SIG-M5 treated with dmso at 0.1 percent for 504 hours (cell line): Measurements from ENCODE around the gene TCEANC2.
"Not testable (repeated sequence)": the region's sequence is repeated elsewhere in the genome, so short reads cannot be mapped to it uniquely, and the experiment has no call there.

ENCODE experiments used
- DNase-seq: peaks from one replicate; lab custom pipeline; 2025; ENCODE audit not compliant: unreplicated experiment; lab: John Stamatoyannopoulos, UW

The TCEANC2 gene

GRCh38 chr1:54052934-54053744 is at the start of gene TCEANC2, which contains the start of gene TMEM59:
TSS of gene TCEANC2 (plus strand) at chr1:54053608. CDS start at chr1:54054423, 815 bp downstream.
TSS of gene TMEM59 (minus strand) at chr1:54053204. CDS start at chr1:54053188, 16 bp downstream.
- peak; percentile 99 for DNase-seq

GRCh38 chr1:54003750-54004480 is 49.5 kb upstream of the TCEANC2 start:
- not testable (repeated sequence) for DNase-seq

- DNase-seq, result no peak
These were observed 48.8 kb upstream of the TCEANC2 start for GRCh38 chr1:54004481-54005049.

GRCh38 chr1:54006508-54006907 is 46.9 kb upstream of the TCEANC2 start:
- no peak for DNase-seq

- DNase-seq, result no peak
These were observed 45.8 kb upstream of the TCEANC2 start for GRCh38 chr1:54007613-54008012.

GRCh38 chr1:54008876-54009275 is 44.5 kb upstream of the TCEANC2 start:
- no peak for DNase-seq

GRCh38 chr1:54009406-54009805 is 44.0 kb upstream of the TCEANC2 start:
- no peak for DNase-seq

GRCh38 chr1:54010415-54011117 is 42.8 kb upstream of the TCEANC2 start:
- no peak for DNase-seq

GRCh38 chr1:54011316-54012007 is 41.9 kb upstream of the TCEANC2 start:
- no peak for DNase-seq

GRCh38 chr1:54012008-54012325 is 41.4 kb upstream of the TCEANC2 start:
- no peak for DNase-seq

- no peak for DNase-seq
These were observed 40.5 kb upstream of the TCEANC2 start for GRCh38 chr1:54012863-54013262.

- DNase-seq, result no peak
These were observed 39.9 kb upstream of the TCEANC2 start for GRCh38 chr1:54013393-54014008.

GRCh38 chr1:54014009-54014629 is 39.3 kb upstream of the TCEANC2 start:
- DNase-seq, result no peak

GRCh38 chr1:54016343-54017282 is 36.8 kb upstream of the TCEANC2 start:
- DNase-seq, result peak; percentile 52

GRCh38 chr1:54017979-54018378 is 35.4 kb upstream of the TCEANC2 start, which contains the start of gene LDLRAD1:
TSS of gene LDLRAD1 (minus strand) at chr1:54018186. CDS start at chr1:54018112, 74 bp downstream.
- no peak for DNase-seq

GRCh38 chr1:54018635-54019034 is 34.8 kb upstream of the TCEANC2 start:
- DNase-seq, result no peak

- not testable (repeated sequence) for DNase-seq
These were observed 33.7 kb upstream of the TCEANC2 start for GRCh38 chr1:54019562-54020176.

- no peak for DNase-seq
These were observed 29.1 kb upstream of the TCEANC2 start for GRCh38 chr1:54024358-54024757.
